Measurements from ENCODE around the gene TNFRSF8. TPM values are rescaled to one million over a fixed set of nuclear protein-coding genes. Genes with fewer than 3 reads are reported as not detected.

TNFRSF8 gene
- total and polyA plus RNA-seq, 2 experiments from 2014 or later: not detected

DNA sequence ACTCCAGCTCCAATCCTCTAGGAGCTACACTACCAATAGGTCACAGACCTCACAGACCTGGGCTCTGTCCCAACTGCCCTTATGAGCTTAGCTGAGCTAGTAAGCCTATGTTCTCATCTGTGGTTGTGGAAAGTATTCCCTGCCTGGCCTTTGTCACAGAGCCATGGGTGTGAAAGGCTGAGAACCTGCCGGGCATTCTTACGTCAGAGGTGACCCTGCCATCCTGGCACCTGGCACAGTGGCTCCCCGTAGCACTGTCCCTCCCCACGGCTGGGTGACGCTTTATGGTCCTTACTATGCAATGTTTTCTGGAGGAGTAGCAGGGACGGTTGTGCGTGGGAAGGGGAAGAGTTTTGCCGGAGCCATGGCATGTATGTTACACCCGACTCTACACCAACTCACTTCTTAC lies 107.2 kb downstream of the TNFRSF8 start:
- TF ChIP-seq, protein P1, sequence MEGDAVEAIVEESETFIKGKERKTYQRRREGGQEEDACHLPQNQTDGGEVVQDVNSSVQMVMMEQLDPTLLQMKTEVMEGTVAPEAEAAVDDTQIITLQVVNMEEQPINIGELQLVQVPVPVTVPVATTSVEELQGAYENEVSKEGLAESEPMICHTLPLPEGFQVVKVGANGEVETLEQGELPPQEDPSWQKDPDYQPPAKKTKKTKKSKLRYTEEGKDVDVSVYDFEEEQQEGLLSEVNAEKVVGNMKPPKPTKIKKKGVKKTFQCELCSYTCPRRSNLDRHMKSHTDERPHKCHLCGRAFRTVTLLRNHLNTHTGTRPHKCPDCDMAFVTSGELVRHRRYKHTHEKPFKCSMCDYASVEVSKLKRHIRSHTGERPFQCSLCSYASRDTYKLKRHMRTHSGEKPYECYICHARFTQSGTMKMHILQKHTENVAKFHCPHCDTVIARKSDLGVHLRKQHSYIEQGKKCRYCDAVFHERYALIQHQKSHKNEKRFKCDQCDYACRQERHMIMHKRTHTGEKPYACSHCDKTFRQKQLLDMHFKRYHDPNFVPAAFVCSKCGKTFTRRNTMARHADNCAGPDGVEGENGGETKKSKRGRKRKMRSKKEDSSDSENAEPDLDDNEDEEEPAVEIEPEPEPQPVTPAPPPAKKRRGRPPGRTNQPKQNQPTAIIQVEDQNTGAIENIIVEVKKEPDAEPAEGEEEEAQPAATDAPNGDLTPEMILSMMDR (IDR thresholded peaks at IDR 0.05; ENCODE audit: poor library complexity): no peak
- TF ChIP-seq EZH2 (IDR thresholded peaks at IDR 0.05; ENCODE audit: borderline replicate concordance): no peak
- no peak for TF ChIP-seq EZH2phosphoT487 (IDR thresholded peaks at IDR 0.05; ENCODE audit: low read depth, severe bottlenecking, unreplicated experiment)
- Histone ChIP-seq H3K4me3 (no peak overlapping the region), H3K36me3 (replicated peaks; ENCODE audit: insufficient read depth, low read depth) (no peaks in the 10 kb centered on the region), H3K79me2 (no peaks in the 10 kb centered on the region), H3K9me3 (ENCODE audit: low read depth) (no peaks in the 10 kb centered on the region), H3K9me2 (replicated peaks; ENCODE audit: insufficient read depth) (no peaks in the 10 kb centered on the region), H2AFZ (no peak overlapping the region), H3K4me1 (ENCODE audit: insufficient read depth) (peaks cover 3% of the 10 kb centered on the region), H3K27ac (no peak overlapping the region), H3K4me2 (no peak overlapping the region), H4K20me1 (ENCODE audit: insufficient read depth, poor library complexity, severe bottlenecking) (no peaks in the 10 kb centered on the region), H3K27me3 (peaks cover 7% of the 10 kb centered on the region)
- WGBS (ENCODE audit: low lambda C conversion rate, missing lambda C conversion rate): 90% methylated on average over 9 of the region's 9 CpGs
- DNase-seq (ENCODE audit: low spot score): no peak

DNA sequence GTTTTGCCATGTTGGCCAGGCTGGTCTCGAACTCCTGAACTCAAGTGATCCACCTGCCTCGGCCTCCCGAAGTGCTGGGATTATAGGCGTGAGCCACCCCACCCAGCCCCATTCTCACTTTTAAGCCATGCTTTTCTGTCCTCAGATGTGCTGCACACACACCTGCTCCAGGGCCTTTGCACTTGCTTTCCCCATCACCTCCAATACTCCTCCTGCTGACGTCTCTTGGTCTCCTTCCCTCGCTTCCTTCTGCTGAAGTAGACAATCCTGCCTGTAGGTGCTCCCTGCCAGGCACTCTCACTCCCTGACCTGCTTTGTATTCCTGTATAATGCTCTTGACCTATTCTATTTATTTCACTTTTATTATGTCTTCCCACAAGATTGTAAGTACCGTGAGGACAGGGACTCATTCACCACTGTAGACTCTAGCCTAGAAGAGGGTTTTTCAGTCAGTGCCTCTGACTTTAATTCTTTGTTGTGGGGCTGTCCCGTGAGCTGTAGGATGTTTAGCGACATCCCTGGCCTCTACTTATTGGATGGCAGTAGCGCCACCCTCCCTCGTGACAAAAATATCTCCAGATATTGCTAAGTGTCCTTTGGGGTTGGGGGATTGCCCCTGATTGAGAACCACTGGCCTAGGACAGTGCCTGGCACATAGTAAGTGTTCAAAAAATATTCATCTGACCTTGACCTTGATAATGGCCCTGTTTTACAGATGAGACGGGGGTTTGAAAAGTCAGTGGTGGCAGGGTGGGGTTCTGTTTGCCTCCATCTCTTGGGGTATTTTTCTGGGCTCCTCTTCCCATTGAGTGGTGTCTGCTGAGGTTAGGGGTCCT lies 108.3 kb downstream of the TNFRSF8 start:
- no peak for DNase-seq (ENCODE audit: low spot score)
- H3K9me2 ChIP-seq (replicated peaks; ENCODE audit: insufficient read depth): no peaks in the 10 kb centered on the region
- H3K79me2 ChIP-seq: no peaks in the 10 kb centered on the region
- H2AFZ ChIP-seq: no peak overlapping the region
- peaks cover 7% of the 10 kb centered on the region for H3K27me3 ChIP-seq
- H3K27ac ChIP-seq: no peak overlapping the region
- H3K9me3 ChIP-seq (ENCODE audit: low read depth): no peaks in the 10 kb centered on the region
- H3K4me1 ChIP-seq (ENCODE audit: insufficient read depth): peaks cover 3% of the 10 kb centered on the region
- TF ChIP-seq, protein P1 (IDR thresholded peaks at IDR 0.05; ENCODE audit: poor library complexity): no peak
- no peak for TF ChIP-seq EZH2phosphoT487 (IDR thresholded peaks at IDR 0.05; ENCODE audit: low read depth, severe bottlenecking, unreplicated experiment)
- no peak for TF ChIP-seq EZH2 (IDR thresholded peaks at IDR 0.05; ENCODE audit: borderline replicate concordance)
- H3K4me3 ChIP-seq: no peak overlapping the region
- no peak overlapping the region for H3K4me2 ChIP-seq
- H3K36me3 ChIP-seq (replicated peaks; ENCODE audit: insufficient read depth, low read depth): no peaks in the 10 kb centered on the region
- 96% methylated on average over 12 of the region's 12 CpGs for WGBS (ENCODE audit: low lambda C conversion rate, missing lambda C conversion rate)
- H4K20me1 ChIP-seq (ENCODE audit: insufficient read depth, poor library complexity, severe bottlenecking): no peaks in the 10 kb centered on the region

GRCh38 chr1:12172042-12172851 lies 109.1 kb downstream of the TNFRSF8 start:
- Histone ChIP-seq H2AFZ (no peak overlapping the region), H3K4me2 (no peak overlapping the region), H3K27me3 (peaks cover 7% of the 10 kb centered on the region), H3K27ac (no peak overlapping the region), H3K79me2 (no peaks in the 10 kb centered on the region), H3K4me1 (ENCODE audit: insufficient read depth) (peaks cover under 1% of the 10 kb centered on the region), H3K9me2 (replicated peaks; ENCODE audit: insufficient read depth) (no peaks in the 10 kb centered on the region), H3K9me3 (ENCODE audit: low read depth) (no peaks in the 10 kb centered on the region), H3K4me3 (no peak overlapping the region), H4K20me1 (ENCODE audit: insufficient read depth, poor library complexity, severe bottlenecking) (no peaks in the 10 kb centered on the region), H3K36me3 (replicated peaks; ENCODE audit: insufficient read depth, low read depth) (no peaks in the 10 kb centered on the region)
- 89% methylated on average over 14 of the region's 14 CpGs for WGBS (ENCODE audit: low lambda C conversion rate, missing lambda C conversion rate)
- no peak for TF ChIP-seq EZH2phosphoT487 (IDR thresholded peaks at IDR 0.05; ENCODE audit: low read depth, severe bottlenecking, unreplicated experiment)
- TF ChIP-seq EZH2 (IDR thresholded peaks at IDR 0.05; ENCODE audit: borderline replicate concordance): no peak
- TF ChIP-seq, protein P1 (IDR thresholded peaks at IDR 0.05; ENCODE audit: poor library complexity): no peak
- DNase-seq (ENCODE audit: low spot score): no peak

Data from hepatocyte (in vitro differentiated cells).